ENCODE data around the gene OPTC.

OPTC gene

DNA sequence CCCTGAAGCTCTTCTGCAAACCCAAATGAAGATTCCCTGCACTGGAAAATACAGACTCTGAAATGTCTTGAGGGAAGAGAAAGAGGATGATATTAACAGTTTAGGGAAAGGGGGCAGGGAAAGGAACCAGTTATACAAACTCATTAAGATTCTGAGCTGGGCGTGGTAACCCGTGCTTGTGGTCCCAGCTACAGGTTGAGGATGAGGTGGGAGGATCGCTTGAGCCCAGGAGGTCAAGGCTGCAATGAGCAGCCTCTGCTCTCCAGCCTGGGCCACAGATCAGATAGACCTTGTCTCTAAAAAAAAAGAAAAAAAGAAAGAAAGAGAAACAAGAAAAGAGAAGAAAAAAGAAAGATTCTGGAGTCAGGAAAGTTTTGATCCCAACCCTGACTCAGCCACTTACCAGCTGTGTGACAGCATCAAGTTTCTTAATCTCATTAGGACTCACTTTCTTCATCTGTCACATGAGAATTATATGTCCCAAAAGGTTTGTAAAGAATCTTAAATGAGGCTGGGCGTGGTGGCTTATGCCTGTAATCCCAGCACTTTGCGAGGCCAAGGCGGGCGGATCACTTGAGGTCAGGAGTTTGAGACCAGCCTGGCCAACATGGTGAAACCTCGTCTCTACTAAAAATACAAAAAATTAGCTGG is 53.9 kb downstream of the OPTC start:
- TF ChIP-seq POLR2AphosphoS5 (IDR thresholded peaks at IDR 0.05; ENCODE audit: low read depth, low read length): no peak
- no peak for TF ChIP-seq POLR2A (IDR thresholded peaks at IDR 0.05; ENCODE audit: low read depth, low read length)
- no peak for TF ChIP-seq TAF1 (IDR thresholded peaks at IDR 0.05; ENCODE audit: borderline replicate concordance, low read depth, low read length)
- DNase-seq (ENCODE audit: insufficient read length) (no peak), FAIRE-seq (no peak)

DNA sequence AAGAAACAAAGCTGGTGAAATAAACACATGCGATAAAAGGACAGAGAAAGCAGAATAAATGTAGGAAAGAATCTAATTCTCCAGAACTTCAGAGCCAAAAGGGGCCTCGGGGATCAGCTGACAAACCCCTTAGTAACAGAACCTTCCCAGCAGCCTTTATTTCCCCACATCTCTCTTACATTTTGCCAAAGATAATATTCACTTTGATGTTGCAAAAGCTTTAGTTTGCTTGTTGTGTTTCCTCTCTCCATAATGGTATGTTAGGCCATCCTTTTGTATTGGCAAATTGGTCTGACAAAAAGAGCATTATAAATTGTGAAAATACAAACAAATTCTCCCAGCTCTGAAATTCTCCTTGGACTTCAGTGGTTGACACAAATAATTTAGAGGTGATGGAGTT is 54.9 kb downstream of the OPTC start:
- no peak for TF ChIP-seq POLR2A (IDR thresholded peaks at IDR 0.05; ENCODE audit: low read depth, low read length)
- TF ChIP-seq POLR2AphosphoS5 (IDR thresholded peaks at IDR 0.05; ENCODE audit: low read depth, low read length): no peak
- TF ChIP-seq TAF1 (IDR thresholded peaks at IDR 0.05; ENCODE audit: borderline replicate concordance, low read depth, low read length): no peak
- DNase-seq (ENCODE audit: insufficient read length) (no peak), FAIRE-seq (no peak)

DNA sequence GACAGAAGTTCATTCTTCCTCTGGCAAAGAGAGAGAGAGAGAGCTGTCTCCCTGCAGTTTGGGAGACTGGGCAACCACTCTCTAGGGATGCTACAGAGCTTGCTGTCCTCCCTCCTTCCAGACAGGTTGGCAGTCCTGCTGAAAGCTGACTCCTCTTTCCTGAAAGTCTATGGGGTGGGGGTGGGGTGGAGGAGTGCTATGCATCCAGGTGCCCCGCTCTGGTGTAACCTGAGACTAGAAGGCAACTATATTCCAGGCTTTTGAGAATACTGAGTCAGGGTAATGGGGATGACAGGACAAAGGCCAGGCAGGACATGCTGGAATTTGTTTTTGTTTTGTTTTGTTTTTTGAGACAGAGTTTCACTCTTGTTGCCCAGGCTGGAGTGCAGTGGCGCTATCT is 55.4 kb downstream of the OPTC start:
- DNase-seq (ENCODE audit: insufficient read length): no peak
- TF ChIP-seq POLR2AphosphoS5 (IDR thresholded peaks at IDR 0.05; ENCODE audit: low read depth, low read length): no peak
- TF ChIP-seq POLR2A (IDR thresholded peaks at IDR 0.05; ENCODE audit: low read depth, low read length): no peak
- no peak for FAIRE-seq

DNA sequence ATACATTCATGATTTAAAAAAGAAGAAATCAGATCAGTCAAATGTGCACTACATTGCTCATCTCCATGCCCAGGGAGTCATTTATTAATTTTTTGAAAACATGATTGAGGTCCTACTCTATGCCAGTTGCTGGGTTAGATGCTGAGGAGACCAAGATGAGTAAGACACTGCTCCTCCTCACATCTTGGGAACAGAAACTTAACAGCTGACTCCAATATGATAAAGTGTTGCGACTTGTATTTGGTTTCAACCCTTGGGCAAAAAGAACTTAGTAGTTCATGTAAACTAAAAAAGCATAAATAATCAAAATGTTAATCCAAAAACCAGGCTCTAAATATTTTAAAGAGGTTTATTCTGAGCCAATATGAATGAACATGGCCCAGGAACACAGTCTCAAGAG is 56.9 kb downstream of the OPTC start:
- TF ChIP-seq POLR2AphosphoS5 (IDR thresholded peaks at IDR 0.05; ENCODE audit: low read depth, low read length) (no peak), TAF1 (IDR thresholded peaks at IDR 0.05; ENCODE audit: borderline replicate concordance, low read depth, low read length) (no peak), POLR2A (IDR thresholded peaks at IDR 0.05; ENCODE audit: low read depth, low read length) (no peak)
- DNase-seq (ENCODE audit: insufficient read length) (no peak), FAIRE-seq (no peak)

DNA sequence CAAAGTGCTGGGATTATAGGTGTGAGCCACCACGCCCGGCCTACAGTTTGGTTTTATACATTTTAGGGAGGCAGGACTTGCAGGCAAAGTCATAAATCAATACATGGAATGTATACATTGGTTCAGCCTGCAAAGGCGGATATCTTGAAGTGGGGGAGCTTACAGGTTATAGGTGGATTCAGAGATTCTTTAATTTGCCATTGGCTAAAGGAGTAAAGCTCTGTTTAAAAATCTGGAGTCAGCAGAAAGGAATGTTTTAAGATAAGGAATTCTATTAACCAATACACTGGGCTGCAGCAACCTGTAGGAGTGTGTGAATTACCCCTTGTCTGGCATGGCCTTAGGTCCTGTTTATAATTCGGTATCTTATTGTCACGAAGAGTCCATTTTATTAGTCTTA is 57.6 kb downstream of the OPTC start:
- no peak for DNase-seq (ENCODE audit: insufficient read length)
- no peak for TF ChIP-seq TAF1 (IDR thresholded peaks at IDR 0.05; ENCODE audit: borderline replicate concordance, low read depth, low read length)
- no peak for FAIRE-seq

DNA sequence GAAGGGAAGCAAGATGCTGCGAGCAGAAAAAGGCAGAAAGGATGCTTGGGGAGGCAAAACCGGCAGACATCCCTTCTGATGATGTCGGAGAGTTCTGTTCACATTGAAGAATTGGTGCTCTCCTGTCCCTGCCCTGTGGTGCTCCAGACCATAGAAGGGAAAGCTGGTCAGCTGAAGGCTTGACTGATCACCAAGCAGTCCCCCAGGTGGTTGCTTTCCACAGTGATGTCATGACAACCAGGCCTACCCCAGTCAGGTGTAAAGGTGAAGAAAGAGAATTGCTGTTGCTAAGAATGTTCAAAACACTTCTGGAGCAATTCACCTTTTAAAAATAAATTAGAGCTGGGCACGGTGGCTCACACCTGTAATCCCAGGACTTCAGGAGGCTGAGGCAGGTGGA is 59.5 kb downstream of the OPTC start:
- FAIRE-seq: no peak

DNA sequence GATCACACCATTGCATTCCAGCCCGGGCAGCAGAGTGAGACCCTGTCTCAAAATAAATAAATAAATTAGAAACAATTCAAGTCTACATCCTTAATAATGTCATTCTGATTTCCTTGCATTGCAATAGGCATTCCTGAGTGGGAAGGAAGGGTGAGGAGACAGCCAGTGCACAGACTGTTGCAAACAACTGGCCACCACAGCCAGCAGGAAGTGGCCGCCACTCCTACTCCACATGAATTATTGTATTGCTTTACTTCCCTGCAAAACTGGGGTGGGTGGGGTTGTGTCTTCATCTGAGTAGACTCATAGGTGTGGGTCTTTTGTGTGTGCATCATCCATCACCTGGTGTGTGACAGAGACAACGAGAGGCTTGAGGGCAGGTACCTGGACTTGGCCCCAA is 60.1 kb downstream of the OPTC start:
- FAIRE-seq (no peak), DNase-seq (ENCODE audit: insufficient read length) (no peak)
- TF ChIP-seq POLR2A (IDR thresholded peaks at IDR 0.05; ENCODE audit: low read depth, low read length) (no peak), TAF1 (IDR thresholded peaks at IDR 0.05; ENCODE audit: borderline replicate concordance, low read depth, low read length) (no peak), POLR2AphosphoS5 (IDR thresholded peaks at IDR 0.05; ENCODE audit: low read depth, low read length) (no peak)

More for the DNA sequence above, 59.5 kb downstream of the OPTC start:
- no peak for TF ChIP-seq POLR2AphosphoS5 (IDR thresholded peaks at IDR 0.05; ENCODE audit: low read depth, low read length)
- TF ChIP-seq POLR2A (IDR thresholded peaks at IDR 0.05; ENCODE audit: low read depth, low read length): no peak
- TF ChIP-seq TAF1 (IDR thresholded peaks at IDR 0.05; ENCODE audit: borderline replicate concordance, low read depth, low read length): no peak
- DNase-seq (ENCODE audit: insufficient read length): no peak

DNA sequence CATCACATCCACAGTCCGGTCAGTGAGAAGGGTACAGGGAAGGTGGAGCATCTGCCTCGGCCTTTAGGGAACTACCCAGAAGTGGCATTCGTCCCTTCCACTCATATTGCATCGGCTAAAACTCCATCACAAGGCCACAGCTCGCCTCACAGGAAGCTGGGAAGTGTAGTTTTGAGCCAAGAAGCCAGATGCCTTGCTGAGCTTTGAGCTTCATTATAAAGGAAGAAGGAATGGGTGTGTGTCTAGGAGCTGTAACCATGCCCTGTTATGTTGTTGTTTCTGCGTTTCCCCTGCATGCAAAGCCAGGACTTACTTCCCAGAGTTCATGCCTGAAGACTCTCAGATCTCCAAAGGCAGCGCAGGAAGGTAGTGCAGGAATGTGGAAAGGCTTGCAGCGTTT is 61.1 kb downstream of the OPTC start:
- FAIRE-seq (no peak), DNase-seq (ENCODE audit: insufficient read length) (no peak)
- TF ChIP-seq POLR2A (IDR thresholded peaks at IDR 0.05; ENCODE audit: low read depth, low read length) (no peak), POLR2AphosphoS5 (IDR thresholded peaks at IDR 0.05; ENCODE audit: low read depth, low read length) (no peak), TAF1 (IDR thresholded peaks at IDR 0.05; ENCODE audit: borderline replicate concordance, low read depth, low read length) (no peak)

DNA sequence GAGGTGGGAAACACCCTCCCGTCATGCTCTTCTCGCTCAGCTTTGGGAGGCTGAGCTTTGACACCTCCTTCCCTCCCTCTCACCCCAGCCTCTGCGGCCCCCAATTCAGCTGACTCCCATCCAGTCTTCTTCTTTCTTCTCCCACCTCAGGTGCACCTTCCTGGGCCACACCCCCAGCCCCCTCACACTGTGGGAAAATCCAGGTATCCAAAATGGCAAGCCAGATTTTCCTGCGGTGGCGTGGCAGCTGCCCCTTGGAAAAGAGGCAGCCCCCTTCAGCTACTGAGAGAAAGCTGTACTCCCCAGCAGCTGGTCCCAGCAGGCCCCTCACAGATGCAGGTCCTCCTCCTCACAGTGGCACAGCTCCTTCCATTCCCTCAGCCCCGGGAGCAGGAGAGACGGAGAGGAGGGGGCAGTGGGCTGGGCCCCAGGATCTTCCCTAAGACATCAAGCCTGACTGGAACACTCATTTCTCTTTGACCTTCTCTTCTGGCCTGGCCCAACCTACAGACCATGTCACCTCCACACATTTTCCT is 61.6 kb downstream of the OPTC start:
- DNase-seq (ENCODE audit: insufficient read length): no peak
- no peak for FAIRE-seq
- no peak for TF ChIP-seq TAF1 (IDR thresholded peaks at IDR 0.05; ENCODE audit: borderline replicate concordance, low read depth, low read length)
- TF ChIP-seq POLR2AphosphoS5 (IDR thresholded peaks at IDR 0.05; ENCODE audit: low read depth, low read length): no peak
- TF ChIP-seq POLR2A (IDR thresholded peaks at IDR 0.05; ENCODE audit: low read depth, low read length): no peak

DNA sequence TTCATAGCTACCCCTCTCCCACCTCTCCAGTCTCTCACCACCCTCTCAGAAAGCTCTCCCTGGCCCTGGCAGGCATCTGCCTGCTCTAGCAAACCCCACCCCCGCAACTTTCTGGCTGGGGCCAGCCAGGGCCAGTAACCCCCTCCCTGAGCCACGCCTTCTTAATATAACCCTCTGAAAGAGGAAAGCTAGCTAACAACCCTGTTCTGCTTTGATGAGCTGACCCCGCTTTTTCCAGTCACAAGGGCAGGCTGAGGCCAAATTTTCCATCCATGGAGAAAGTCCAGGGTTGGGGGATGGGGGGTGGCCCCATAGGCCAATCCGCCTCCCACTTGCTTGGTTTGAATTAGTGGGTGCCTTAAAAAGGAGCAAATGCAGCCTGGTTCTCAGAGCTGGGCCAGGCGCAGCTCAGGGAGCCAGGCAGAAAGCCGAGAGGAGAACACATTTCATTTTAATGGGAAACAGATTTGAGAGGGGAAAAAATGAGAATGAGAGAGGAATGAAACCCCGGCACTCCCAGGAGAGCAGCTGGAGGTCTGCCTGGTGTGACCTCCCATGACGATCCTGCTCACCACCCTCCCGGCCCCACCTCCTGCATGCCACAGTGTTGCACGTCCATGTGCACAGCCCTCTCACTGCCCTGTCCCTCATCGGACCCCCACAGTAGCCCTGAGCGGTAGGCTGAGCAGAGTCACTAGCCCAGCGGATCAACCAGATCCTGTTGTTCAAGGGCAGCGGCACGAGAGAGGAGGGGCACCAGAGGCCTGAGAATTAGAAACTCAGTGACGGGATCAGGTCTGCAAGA is 62.3 kb downstream of the OPTC start:
- TF ChIP-seq POLR2A (IDR thresholded peaks at IDR 0.05; ENCODE audit: low read depth, low read length): no peak
- no peak for TF ChIP-seq POLR2AphosphoS5 (IDR thresholded peaks at IDR 0.05; ENCODE audit: low read depth, low read length)
- no peak for TF ChIP-seq TAF1 (IDR thresholded peaks at IDR 0.05; ENCODE audit: borderline replicate concordance, low read depth, low read length)
- FAIRE-seq (no peak), DNase-seq (ENCODE audit: insufficient read length) (no peak)

DNA sequence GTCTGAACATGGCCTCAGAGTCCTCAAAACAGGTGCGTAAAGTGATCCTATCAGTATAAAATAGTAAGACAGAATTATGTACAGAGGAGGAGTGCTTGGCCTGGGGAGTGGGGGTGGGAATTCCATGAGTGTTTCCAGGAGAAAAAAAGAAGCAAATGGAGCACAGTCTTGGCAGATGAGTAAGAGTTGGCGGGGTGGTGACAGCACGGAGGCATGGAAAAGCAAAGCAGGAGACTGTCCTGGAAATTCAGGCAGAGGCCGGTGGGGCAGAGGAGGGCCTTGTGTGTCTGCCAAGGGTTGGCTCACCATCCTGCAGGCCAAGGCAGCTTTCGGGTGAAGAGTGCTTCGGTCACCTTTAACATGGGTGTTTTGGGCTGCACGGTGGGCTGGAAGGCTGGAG is 63.4 kb downstream of the OPTC start:
- DNase-seq (ENCODE audit: insufficient read length): no peak
- no peak for TF ChIP-seq POLR2A (IDR thresholded peaks at IDR 0.05; ENCODE audit: low read depth, low read length)
- no peak for TF ChIP-seq TAF1 (IDR thresholded peaks at IDR 0.05; ENCODE audit: borderline replicate concordance, low read depth, low read length)
- TF ChIP-seq POLR2AphosphoS5 (IDR thresholded peaks at IDR 0.05; ENCODE audit: low read depth, low read length): no peak
- no peak for FAIRE-seq
